ENCODE measurements around the gene LONP1.

LONP1 gene

DNA sequence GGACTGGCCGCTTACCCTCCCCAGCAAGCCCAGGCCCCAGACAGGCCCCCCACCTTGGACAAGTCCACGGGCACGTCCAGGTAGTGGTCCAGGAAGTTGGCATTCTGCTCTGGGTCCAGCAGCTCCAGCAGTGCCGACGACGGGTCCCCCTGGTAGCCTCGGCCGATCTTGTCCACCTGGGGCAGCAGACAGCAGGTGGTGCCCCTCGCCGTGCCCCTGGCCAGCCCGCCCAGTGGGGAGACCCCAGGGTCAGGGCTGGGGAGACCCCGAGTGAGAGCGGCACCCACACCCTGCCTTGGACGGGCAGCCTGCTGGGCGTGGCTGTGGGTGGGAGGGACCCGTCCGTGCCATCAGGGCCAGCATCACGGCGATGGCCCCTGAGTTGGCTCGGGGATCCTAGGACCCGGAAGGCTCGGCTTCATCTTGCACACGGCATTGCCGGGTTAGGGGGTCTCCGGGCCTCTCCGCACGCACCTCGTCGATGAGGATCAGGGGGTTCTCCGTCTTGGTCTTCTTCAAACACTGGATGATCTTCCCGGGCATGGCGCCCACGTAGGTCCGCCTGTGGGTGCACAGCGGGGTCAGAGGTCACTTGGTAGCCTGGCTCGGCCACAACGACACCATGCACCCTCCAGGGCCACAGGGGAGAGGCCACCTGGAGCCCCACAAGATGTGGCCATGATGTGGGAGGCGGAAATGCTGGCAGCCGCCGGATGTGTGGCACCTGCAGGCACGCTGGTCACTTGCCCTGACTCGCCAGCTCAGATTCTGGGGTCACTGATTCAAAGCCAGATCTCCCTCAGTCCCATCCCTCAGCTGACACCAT, 23.5 kb downstream of the LONP1 start:
- in situ Hi-C loops (cut with MboI; ENCODE audit: low pct_unique_long_range_greater_than_20kb, low sequenced_read_pairs, unreplicated experiment) = no loop called here
- TF ChIP-seq, protein P1, sequence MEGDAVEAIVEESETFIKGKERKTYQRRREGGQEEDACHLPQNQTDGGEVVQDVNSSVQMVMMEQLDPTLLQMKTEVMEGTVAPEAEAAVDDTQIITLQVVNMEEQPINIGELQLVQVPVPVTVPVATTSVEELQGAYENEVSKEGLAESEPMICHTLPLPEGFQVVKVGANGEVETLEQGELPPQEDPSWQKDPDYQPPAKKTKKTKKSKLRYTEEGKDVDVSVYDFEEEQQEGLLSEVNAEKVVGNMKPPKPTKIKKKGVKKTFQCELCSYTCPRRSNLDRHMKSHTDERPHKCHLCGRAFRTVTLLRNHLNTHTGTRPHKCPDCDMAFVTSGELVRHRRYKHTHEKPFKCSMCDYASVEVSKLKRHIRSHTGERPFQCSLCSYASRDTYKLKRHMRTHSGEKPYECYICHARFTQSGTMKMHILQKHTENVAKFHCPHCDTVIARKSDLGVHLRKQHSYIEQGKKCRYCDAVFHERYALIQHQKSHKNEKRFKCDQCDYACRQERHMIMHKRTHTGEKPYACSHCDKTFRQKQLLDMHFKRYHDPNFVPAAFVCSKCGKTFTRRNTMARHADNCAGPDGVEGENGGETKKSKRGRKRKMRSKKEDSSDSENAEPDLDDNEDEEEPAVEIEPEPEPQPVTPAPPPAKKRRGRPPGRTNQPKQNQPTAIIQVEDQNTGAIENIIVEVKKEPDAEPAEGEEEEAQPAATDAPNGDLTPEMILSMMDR (IDR thresholded peaks at IDR 0.05; ENCODE audit: extremely low read depth, insufficient read depth, missing control alignments) = no peak

DNA sequence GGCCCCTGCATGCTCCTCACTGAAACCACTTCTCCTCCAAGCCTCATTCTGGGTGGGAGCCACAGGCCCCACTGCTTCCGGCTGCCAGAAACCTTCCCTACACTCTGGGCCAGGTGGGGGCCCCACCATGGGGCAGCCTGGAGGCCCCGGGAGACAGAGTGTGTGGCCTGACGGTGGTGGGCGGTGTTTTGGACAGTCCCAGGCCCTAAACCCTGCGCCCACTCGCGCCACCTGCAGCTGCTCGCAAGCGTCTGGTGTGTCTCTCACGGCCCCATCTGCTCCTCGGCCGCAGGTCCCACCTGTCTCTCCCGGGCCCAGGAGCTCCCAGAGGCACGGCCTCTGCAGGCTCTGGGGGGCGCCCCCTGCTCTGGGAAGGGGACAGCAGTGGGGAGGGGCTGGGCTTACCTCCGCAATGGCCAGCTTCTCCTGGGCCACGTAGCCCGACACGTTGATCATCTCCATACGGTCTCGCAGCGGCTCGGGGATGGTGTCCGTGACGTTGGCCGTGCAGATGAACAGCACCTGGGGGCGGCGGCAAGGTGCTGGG, 24.2 kb downstream of the LONP1 start:
- in situ Hi-C loops (cut with MboI; ENCODE audit: low pct_unique_long_range_greater_than_20kb, low sequenced_read_pairs, unreplicated experiment) = no loop called here
- no peak for DNase-seq (ENCODE audit: low spot score)
- TF ChIP-seq, protein P1 (IDR thresholded peaks at IDR 0.05; ENCODE audit: extremely low read depth, insufficient read depth, missing control alignments) = no peak

More for the DNA sequence above, 23.5 kb downstream of the LONP1 start:
- DNase-seq (ENCODE audit: low spot score) = no peak

DNA sequence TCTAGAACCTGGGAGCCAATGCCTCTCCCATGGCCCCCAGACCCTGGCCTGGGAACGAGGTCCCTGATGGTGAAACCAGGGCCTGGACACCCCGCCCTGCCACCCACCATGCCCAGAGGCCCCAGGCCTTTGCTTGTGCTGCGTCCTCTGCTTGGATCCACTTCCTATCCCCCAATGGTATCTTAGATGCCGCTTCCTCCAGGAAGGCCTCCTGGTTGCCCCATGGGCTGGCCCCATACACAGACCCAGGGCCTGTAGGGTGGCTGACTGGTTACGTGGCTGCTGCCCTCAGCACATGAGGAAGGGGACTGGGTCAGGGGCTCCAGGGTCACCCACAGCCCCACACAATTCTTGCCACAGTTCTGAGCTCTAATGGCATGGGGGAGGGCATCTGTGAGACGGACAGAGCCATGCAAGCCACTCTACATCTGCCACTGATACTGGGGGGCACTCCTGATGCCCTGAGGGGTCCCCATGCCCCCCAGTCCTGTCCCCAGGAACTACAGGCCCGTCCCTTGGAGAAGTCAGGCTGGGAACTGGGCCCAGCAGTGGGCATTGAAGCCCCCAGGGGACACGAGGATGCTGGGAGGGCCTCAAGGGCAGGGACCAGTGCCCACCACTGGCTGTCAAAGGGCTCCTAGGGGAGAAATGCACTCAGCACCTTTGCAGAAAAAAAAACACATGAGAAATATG, 24.8 kb downstream of the LONP1 start:
- TF ChIP-seq, protein P1 (IDR thresholded peaks at IDR 0.05; ENCODE audit: extremely low read depth, insufficient read depth, missing control alignments) = no peak

DNA sequence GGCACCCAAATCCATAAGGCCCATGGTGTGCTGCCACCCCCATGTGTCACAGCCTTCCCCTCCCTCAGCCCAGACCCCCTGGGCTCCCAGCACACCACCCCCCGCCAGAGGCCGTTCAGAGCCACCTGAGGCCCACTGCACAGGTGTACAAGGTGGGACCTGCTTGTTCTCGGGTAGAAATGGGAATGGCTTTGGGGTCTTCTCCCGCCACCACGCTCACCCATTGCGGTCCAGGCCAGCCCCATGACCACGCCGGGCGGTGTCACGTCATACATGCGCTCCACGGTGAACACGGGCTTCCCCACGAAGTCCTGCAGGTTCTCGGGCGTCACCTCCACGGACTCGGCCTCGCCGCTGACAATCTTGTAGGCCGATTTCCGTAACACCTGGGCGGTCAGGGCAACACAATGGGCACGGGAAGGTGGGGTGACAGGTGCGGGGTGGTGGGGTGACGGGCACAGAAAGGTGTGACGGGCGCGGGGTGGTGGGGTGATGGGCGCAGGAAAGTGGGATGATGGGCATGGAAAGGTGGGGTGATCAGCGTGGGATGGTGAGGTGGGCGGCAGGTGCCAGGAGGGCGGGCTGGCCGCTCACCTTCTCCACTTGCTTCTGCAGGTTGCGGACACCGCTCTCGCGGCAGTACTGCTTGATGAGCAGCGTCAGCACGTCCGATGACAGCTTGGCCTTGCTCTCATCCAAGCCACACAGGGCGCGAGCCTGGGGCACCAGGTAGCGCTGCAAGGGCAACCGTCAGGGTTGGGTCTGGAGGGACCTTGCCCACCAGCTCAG, 25.6 kb downstream of the LONP1 start:
- in situ Hi-C loops (cut with MboI; ENCODE audit: low pct_unique_long_range_greater_than_20kb, low sequenced_read_pairs, unreplicated experiment) = no loop called here
- TF ChIP-seq, protein P1 (IDR thresholded peaks at IDR 0.05; ENCODE audit: extremely low read depth, insufficient read depth, missing control alignments) = no peak

More for the DNA sequence above, 24.8 kb downstream of the LONP1 start:
- DNase-seq (ENCODE audit: low spot score) = no peak
- in situ Hi-C loops (cut with MboI; ENCODE audit: low pct_unique_long_range_greater_than_20kb, low sequenced_read_pairs, unreplicated experiment) = no loop called here

DNA sequence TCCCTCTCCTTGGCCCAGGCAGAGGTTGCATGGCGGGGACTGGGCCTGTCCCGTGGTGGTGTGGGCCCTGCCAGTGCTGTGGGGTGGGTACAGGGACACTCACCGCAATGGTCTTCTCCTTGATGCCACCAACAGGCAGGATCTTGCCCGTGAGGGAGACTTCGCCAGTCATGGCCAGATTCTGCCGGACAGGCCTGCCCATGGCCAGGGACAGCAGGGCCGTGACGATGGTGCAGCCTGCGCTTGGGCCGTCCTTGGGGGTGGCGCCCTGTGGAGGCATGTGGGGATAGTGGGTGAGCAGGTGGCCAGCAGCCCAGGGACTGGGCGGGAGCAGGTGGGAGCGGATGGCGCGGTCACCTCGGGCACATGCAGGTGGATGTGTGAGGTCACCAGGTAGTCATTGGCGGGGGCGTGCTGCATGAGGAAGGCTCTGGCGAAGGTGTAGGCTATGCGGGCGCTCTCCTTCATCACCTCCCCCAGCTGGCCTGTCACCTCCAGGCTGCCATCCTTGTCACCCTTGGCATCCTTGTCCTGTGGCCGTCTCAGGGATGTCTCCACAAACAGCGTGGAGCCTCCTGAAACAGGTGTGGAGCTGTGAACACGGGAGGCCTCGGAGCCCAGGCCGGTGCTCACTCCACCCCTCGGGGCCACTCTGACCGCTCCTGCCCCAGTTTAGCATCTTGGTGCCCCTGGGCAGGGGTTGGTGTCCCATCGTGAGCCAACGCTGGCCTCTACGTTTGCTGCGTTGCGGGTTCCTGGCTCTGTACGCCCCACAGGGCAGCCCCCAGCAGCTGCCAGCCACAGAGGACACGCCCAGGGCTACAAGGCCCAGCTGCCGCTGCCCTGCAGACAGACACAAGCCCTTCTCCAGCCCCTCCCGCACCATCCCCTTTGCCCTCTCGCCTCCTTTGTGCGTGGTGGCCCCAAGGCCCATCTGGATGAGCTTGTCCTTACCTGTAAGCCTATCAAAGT, 26.5 kb downstream of the LONP1 start:
- in situ Hi-C loops (cut with MboI; ENCODE audit: low pct_unique_long_range_greater_than_20kb, low sequenced_read_pairs, unreplicated experiment) = no loop called here

More for the DNA sequence above, 25.6 kb downstream of the LONP1 start:
- DNase-seq (ENCODE audit: low spot score) = no peak

More for the DNA sequence above, 26.5 kb downstream of the LONP1 start:
- TF ChIP-seq, protein P1 (IDR thresholded peaks at IDR 0.05; ENCODE audit: extremely low read depth, insufficient read depth, missing control alignments) = no peak
- DNase-seq (ENCODE audit: low spot score) = no peak

Measured in GM13977 (cell line).